ENCODE measurements around the gene TENM4. TPM values are rescaled to one million over a fixed set of nuclear protein-coding genes. Genes with fewer than 3 reads are reported as not detected.
"Not testable (repeated sequence)": the region's sequence is repeated elsewhere in the genome, so short reads cannot be mapped to it uniquely, and the experiment has no call there.

Gene TENM4
- total RNA-seq, 2 experiments from 2014 or later: not detected

GRCh38 chr11:78832226-78832947, 608.4 kb downstream of the TENM4 start:
- DNase-seq: no peak
- no peaks in the 10 kb centered on the region for H3K27me3 Mint-ChIP-seq
- intact Hi-C loops (cut with micrococcal nuclease): no loop called here
- ChIA-PET POLR2A (no interaction called here), CTCF (no interaction called here)
- no peaks in the 10 kb centered on the region for H3K4me1 Mint-ChIP-seq (ENCODE audit: low read depth)
- H3K27ac Mint-ChIP-seq: no peak overlapping the region
- H3K4me3 Mint-ChIP-seq: no peak overlapping the region
- H3K9me3 Mint-ChIP-seq: no peaks in the 10 kb centered on the region
- no peaks in the 10 kb centered on the region for H3K36me3 Mint-ChIP-seq

- Mint-ChIP-seq H3K4me1 (ENCODE audit: low read depth) (no peaks in the 10 kb centered on the region), H3K27ac (no peak overlapping the region), H3K36me3 (no peaks in the 10 kb centered on the region), H3K4me3 (no peak overlapping the region), H3K27me3 (no peaks in the 10 kb centered on the region), H3K9me3 (no peaks in the 10 kb centered on the region)
- DNase-seq: no peak
- POLR2A ChIA-PET: no interaction called here
- intact Hi-C loops (cut with micrococcal nuclease): no loop called here
- CTCF ChIA-PET: no interaction called here
These were observed 609.3 kb downstream of the TENM4 start for GRCh38 chr11:78831571-78831970.

- H3K36me3 Mint-ChIP-seq: no peaks in the 10 kb centered on the region
These were observed 610.5 kb downstream of the TENM4 start for GRCh38 chr11:78830277-78830819.

GRCh38 chr11:78829146-78829545, 611.7 kb downstream of the TENM4 start:
- Mint-ChIP-seq H3K4me3 (no peak overlapping the region), H3K27ac (no peak overlapping the region), H3K27me3 (no peaks in the 10 kb centered on the region), H3K4me1 (ENCODE audit: low read depth) (no peaks in the 10 kb centered on the region), H3K36me3 (no peaks in the 10 kb centered on the region), H3K9me3 (no peaks in the 10 kb centered on the region)
- no peak for DNase-seq
- POLR2A ChIA-PET: no interaction called here
- intact Hi-C loops (cut with micrococcal nuclease): no loop called here
- CTCF ChIA-PET: no interaction called here

More at GRCh38 chr11:78830277-78830819, 610.5 kb downstream of the TENM4 start:
- ChIA-PET POLR2A (no interaction called here), CTCF (no interaction called here)
- no peak overlapping the region for H3K4me3 Mint-ChIP-seq
- intact Hi-C loops (cut with micrococcal nuclease): no loop called here
- DNase-seq: no peak
- H3K27me3 Mint-ChIP-seq: no peaks in the 10 kb centered on the region
- H3K27ac Mint-ChIP-seq: no peak overlapping the region
- H3K4me1 Mint-ChIP-seq (ENCODE audit: low read depth): no peaks in the 10 kb centered on the region
- H3K9me3 Mint-ChIP-seq: no peaks in the 10 kb centered on the region

- POLR2A ChIA-PET: no interaction called here
- Mint-ChIP-seq H3K9me3 (no peaks in the 10 kb centered on the region), H3K27ac (no peak overlapping the region), H3K4me3 (no peak overlapping the region), H3K4me1 (ENCODE audit: low read depth) (no peaks in the 10 kb centered on the region), H3K27me3 (no peaks in the 10 kb centered on the region), H3K36me3 (no peaks in the 10 kb centered on the region)
- intact Hi-C loops (cut with micrococcal nuclease): no loop called here
- no peak for DNase-seq
- CTCF ChIA-PET: no interaction called here
These were observed 612.2 kb downstream of the TENM4 start for GRCh38 chr11:78828676-78829075.

- DNase-seq; intact Hi-C loops (cut with micrococcal nuclease); H3K27ac Mint-ChIP-seq; POLR2A ChIA-PET; H3K36me3 Mint-ChIP-seq; H3K4me1 Mint-ChIP-seq (ENCODE audit: low read depth); H3K27me3 Mint-ChIP-seq; CTCF ChIA-PET; H3K4me3 Mint-ChIP-seq; H3K9me3 Mint-ChIP-seq: not testable (repeated sequence)
These were observed 613.5 kb downstream of the TENM4 start for GRCh38 chr11:78827291-78827690.

GRCh38 chr11:78825591-78826020, 615.2 kb downstream of the TENM4 start:
- no peaks in the 10 kb centered on the region for H3K9me3 Mint-ChIP-seq
- no peak overlapping the region for H3K27ac Mint-ChIP-seq
- no peak overlapping the region for H3K4me3 Mint-ChIP-seq
- no peak for DNase-seq
- H3K4me1 Mint-ChIP-seq (ENCODE audit: low read depth): no peaks in the 10 kb centered on the region
- no peaks in the 10 kb centered on the region for H3K27me3 Mint-ChIP-seq
- ChIA-PET POLR2A (no interaction called here), CTCF (interaction anchor here (1.0 kb wide), 1 partner anchor 180 kb away, joined by 3 read pairs; no protein-coding TSS in a partner anchor)
- intact Hi-C loops (cut with micrococcal nuclease): no loop called here
- H3K36me3 Mint-ChIP-seq: no peaks in the 10 kb centered on the region

- CTCF ChIA-PET: no interaction called here
- no peak for DNase-seq
- Mint-ChIP-seq H3K36me3 (no peaks in the 10 kb centered on the region), H3K9me3 (no peaks in the 10 kb centered on the region), H3K27ac (no peak overlapping the region), H3K4me1 (ENCODE audit: low read depth) (no peaks in the 10 kb centered on the region), H3K4me3 (no peak overlapping the region), H3K27me3 (no peaks in the 10 kb centered on the region)
- POLR2A ChIA-PET: no interaction called here
- intact Hi-C loops (cut with micrococcal nuclease): no loop called here
These were observed 617.2 kb downstream of the TENM4 start for GRCh38 chr11:78823588-78823987.

- Mint-ChIP-seq H3K36me3 (no peaks in the 10 kb centered on the region), H3K9me3 (no peaks in the 10 kb centered on the region), H3K4me1 (ENCODE audit: low read depth) (no peaks in the 10 kb centered on the region), H3K27ac (no peak overlapping the region), H3K27me3 (no peaks in the 10 kb centered on the region), H3K4me3 (no peak overlapping the region)
- intact Hi-C loops (cut with micrococcal nuclease): no loop called here
- DNase-seq: no peak
- POLR2A ChIA-PET: no interaction called here
- CTCF ChIA-PET: no interaction called here
These were observed 617.9 kb downstream of the TENM4 start for GRCh38 chr11:78822931-78823423.

- peaks cover 2% of the 10 kb centered on the region for H3K27me3 Mint-ChIP-seq
- DNase-seq: no peak
- ChIA-PET POLR2A (no interaction called here), CTCF (no interaction called here)
- intact Hi-C loops (cut with micrococcal nuclease): no loop called here
- H3K9me3 Mint-ChIP-seq: no peaks in the 10 kb centered on the region
- H3K27ac Mint-ChIP-seq: no peak overlapping the region
- H3K4me3 Mint-ChIP-seq: no peak overlapping the region
- no peaks in the 10 kb centered on the region for H3K36me3 Mint-ChIP-seq
- no peaks in the 10 kb centered on the region for H3K4me1 Mint-ChIP-seq (ENCODE audit: low read depth)
These were observed 619.2 kb downstream of the TENM4 start for GRCh38 chr11:78821371-78822306.

- no peaks in the 10 kb centered on the region for H3K4me1 Mint-ChIP-seq (ENCODE audit: low read depth)
- H3K4me3 Mint-ChIP-seq: no peak overlapping the region
- CTCF ChIA-PET: no interaction called here
- H3K9me3 Mint-ChIP-seq: no peaks in the 10 kb centered on the region
- H3K27me3 Mint-ChIP-seq: peaks cover 2% of the 10 kb centered on the region
- no peak overlapping the region for H3K27ac Mint-ChIP-seq
- DNase-seq: no peak
- H3K36me3 Mint-ChIP-seq: no peaks in the 10 kb centered on the region
- POLR2A ChIA-PET: no interaction called here
- intact Hi-C loops (cut with micrococcal nuclease): no loop called here
These were observed 620.1 kb downstream of the TENM4 start for GRCh38 chr11:78820741-78821140.

GRCh38 chr11:78818201-78818600, 622.6 kb downstream of the TENM4 start:
- CTCF ChIA-PET: no interaction called here
- POLR2A ChIA-PET: no interaction called here
- Mint-ChIP-seq H3K4me1 (ENCODE audit: low read depth) (no peaks in the 10 kb centered on the region), H3K36me3 (no peaks in the 10 kb centered on the region), H3K4me3 (no peak overlapping the region), H3K27me3 (peaks cover 4% of the 10 kb centered on the region), H3K27ac (no peak overlapping the region), H3K9me3 (no peaks in the 10 kb centered on the region)
- no peak for DNase-seq
- intact Hi-C loops (cut with micrococcal nuclease): no loop called here
